Activated CD8-positive, alpha-beta memory T cell treated with anti-CD3 and anti-CD28 coated beads, Interleukin-2, amount 50 U/mL, for 24 hours (primary cell): Measurements from ENCODE around the gene TRAF3IP1.
"Not testable (repeated sequence)": the region's sequence is repeated elsewhere in the genome, so short reads cannot be mapped to it uniquely, and the experiment has no call there.

ENCODE experiments used
- DNase-seq: peaks from one replicate; pipeline ENCODE4 v3.0.0-alpha.2; 2020; ENCODE audit errors: extremely low read depth

The TRAF3IP1 gene

DNA sequence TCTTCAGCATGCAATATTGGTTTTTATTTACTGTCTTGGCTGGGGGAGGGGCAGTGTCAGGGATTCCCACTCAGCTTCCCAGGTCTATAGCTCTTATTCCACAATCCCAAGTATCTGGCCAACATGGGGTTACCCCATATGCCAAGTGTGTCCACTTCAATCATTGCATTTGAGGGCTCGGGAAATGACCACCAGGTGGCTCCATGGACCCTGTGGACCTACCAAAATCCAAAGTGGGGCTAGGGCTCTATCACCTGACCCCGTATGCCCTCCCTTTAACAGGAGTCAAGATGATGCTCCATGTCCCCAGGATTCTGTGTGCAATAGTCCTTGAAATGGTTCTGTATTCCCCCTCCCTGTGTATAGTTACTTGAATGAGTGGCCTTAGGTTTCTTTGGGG, 12.1 kb upstream of the TRAF3IP1 start:
- DNase-seq, result no peak

DNA sequence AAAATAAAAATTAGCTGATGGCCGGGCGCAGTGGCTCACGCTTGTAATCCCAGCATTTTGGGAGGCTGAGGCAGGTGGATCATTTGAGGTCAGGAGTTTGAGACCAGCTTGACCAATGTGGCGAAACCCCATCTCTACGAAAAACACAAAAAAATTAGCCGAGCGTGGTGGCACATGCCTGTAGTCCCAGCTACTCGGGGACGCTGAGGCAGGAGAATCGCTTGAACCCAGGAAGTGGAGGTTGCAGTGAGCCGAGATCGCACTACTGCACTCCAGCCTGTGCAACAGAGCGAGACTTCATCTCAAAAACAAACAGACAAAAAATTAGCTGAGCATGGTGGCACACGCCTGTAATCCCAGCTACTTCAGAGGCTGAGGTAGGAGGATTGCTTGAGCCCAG, 9.6 kb upstream of the TRAF3IP1 start:
- not testable (repeated sequence) for DNase-seq

DNA sequence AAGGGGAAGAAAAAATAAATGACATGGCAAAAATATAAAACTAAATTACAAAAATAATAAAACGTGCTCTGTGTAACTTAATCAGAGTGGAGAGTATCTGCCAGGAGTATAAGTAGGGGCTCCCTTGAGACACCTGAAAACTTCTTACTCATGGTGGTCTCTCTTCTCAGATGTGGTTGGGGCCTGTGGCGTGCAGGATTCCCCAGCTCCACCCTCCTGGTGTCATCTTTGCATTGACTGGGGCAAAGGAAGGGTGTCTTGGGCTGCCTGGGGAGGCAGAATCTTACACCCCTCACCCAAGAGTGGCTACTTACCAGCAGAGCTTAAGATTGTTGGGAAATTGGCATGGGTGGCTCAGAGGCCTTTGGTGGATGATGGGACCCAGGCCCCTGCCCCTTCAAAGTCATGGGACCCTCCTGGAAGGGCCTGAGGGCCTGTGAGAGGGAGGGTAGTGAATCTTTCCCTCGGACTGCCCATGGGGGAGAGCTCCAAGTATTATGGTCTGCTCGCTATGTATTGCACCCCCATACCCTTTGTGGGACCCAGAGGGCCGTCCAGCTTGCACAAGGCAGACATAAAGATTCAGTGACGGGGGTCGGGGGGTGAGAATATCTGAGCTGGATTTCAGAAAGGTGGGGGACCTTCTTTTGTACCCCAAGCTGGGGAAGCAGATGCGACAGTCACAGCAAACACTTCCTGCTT, 6.9 kb upstream of the TRAF3IP1 start:
- DNase-seq, result no peak

DNA sequence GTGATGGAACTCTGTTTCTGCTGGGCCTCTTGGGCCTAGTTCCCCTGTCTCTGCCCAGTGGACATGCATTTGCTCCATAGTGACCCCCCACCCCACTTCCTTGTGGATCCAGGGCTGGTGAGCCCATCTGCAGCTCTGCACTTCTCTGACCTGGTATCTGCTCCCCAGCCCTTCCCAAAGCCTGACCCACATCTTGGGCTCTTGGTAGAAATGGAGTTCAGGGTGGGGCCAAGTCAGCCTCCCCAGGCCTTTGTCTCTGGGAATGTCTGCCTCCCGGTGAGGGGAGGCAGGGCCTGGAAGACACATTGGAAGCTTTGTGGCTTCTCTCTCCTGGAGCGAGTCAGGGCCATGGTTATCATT, 6.3 kb upstream of the TRAF3IP1 start:
- DNase-seq, result no peak

DNA sequence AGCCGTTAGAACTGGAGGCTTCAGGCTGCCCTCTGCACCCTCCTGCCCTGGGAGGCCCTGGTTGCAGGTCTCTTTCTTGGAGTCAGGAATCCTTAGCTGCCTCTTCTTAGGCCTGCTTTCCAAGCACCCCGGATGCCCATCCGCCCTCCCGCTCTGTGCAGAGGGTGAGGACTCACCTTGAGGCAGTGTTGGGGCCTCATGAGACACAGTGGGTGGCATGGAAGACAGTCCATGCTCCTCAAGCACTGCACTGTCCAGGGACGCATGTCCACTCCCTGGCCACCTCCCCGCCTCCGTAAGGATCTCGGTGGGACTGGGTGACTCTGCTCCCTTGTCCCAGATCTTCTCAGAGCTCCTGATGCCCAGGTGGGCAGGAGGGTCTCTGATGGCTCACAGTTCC, 5.7 kb upstream of the TRAF3IP1 start:
- DNase-seq, result no peak

DNA sequence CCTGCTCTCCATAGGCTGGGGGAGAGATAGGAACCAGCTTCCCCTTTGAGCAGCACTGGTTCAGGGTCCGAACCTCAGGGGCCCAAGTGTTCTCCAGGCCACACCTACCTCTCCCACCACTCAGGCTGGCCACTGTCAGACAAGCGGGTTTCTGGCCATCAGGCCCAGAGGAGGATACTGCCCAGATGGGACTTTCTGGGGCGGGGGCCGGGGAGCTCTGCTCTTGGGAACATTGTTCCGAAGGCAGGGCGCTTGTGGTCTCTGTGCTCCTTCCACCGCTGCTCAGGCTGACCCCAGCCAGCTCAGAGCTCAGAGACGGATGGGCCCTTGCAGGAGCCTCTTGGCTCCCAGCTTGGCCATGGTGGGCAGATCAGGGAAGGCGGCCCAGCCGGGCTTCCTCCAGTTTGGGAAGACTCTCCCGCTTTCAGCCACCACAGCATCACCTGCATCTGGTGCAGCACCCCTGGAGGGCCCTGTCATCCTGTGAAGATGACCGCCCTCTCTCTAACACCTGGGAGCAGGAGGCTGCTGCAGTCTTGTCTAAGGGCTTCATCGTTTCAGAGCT, 5.2 kb upstream of the TRAF3IP1 start:
- no peak for DNase-seq

DNA sequence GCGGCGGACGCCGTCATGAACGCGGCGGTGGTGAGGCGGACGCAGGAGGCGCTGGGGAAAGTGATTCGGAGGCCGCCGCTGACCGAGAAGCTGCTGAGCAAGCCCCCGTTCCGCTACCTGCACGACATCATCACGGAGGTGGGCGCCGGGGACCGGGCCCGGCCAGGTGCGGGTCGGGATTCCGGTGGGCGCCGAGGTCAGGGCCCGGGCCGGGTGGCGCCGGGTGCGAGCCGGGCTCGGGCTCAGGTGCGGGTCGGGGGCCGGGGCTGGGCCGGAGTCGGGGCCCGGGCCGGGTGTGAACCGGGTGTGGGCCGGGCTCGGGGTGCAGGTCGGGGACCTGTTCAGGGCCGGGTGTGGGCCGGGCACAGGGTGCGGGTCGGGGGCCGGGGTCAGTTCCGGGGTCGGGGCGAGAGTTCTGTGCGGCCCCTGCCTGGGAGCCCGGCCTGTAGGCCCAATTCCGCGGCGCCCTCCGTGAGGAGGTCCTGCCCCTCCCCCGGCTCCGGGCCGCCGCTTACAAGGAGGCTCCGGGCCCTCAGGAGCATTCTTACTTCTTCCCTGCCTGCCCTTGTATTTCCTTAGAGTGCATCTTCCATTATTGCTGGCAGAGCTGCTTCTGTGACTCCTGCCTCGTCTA, 447 bp downstream of the TRAF3IP1 start:
- no peak for DNase-seq

DNA sequence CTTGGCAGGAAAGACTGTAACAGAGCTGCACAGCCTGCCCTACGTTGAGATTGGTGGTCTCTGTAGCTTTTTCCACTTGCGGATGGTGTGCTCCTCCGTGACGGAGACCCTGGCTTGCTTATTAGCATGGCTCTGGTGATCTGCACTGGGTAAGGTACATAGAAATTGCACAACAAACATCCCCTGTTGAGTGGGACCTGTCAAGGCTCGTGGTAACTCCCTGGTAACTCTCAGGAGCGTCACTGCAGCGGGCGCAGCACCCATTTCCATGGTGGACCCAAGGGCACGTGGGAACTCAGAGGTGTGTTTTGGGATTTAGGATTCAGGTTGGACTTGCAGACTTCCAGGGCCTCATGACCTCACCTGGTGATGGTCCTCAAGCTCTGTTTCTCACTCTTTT, 1.1 kb downstream of the TRAF3IP1 start:
- DNase-seq, result no peak

DNA sequence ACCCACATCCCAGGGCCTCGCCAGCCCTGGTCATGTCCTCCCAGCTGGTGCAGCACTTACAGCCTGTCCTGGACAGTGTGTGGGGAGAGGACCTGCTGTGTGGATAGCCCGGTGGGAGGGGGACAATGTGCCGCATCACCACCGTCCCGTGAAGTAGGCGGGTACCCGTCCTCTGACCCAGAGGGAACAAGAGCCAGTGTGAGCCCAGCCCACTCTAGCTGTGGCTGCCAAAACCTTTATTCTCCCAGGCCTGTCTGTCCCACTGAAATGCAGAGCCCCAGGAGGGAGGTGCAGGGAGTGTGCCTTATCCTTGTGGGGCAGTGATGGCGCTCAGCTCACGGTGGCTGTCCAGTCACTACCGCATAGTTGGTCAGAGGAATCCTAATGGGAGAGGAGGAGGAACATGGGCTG, 1.7 kb downstream of the TRAF3IP1 start:
- DNase-seq, result no peak

DNA sequence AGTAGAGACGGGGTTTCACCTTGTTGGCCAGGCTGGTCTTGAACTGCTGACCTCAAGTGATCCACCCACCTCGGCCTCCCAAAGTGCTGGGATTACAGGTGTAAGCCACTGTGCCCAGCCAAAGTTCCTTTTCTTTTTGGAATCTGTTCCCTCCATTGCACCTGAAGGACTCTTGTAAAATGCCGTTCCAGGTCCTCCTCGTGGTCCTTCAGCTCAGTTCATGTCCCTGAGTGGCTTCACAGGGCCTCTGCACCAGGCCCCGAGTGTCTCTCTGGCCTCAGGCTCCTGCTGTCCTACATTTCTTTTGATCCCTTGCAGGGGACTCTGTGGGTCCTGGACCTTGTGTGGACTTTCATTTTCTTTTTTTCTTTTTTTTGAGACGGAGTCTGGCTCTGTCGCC, 3.9 kb downstream of the TRAF3IP1 start:
- not testable (repeated sequence) for DNase-seq

DNA sequence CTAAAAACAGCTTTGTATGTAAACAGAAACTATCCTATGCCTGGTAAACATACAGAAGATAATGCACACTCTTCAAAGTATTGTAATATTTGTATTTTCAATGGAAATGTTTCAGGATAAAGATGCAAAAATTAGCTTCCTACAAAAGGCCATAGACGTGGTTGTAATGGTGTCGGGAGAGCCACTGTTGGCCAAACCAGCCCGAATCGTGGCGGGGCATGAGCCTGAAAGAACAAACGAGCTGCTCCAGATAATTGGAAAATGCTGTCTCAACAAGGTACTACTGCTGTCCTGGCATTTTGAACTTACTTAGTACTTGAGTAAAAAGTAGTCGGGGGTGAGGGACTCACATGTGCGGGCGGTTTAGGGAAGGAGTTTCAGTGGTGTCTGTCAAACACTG, 5.4 kb downstream of the TRAF3IP1 start:
- no peak for DNase-seq

DNA sequence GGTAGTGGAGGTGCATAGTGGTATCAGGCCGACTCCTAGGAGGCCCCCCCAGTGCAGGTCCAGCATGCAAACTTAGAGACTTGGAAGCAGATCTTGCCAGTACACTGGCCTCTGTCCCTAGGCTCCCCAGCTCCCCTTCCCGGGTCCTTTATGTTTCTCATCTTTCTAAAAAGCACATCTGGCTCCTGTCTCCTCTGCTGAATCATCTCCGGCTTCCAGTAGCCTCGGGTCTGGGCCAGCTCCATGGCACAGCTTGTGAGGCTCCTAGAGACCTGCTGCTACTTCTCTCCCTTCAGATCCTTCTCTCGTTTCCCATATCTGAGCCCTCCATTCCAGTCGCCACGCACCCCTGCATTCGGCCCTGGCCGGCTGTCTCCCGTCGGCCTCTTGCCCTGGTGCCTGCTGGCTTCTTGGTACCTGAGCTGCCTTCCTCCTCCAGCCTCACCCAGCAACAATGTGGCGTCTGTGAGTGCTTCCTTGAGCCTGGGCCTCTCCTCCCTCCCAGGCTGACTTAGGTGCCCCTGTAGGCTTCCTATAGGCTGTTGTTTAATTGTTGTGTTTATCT, 6.6 kb downstream of the TRAF3IP1 start:
- DNase-seq, result no peak

DNA sequence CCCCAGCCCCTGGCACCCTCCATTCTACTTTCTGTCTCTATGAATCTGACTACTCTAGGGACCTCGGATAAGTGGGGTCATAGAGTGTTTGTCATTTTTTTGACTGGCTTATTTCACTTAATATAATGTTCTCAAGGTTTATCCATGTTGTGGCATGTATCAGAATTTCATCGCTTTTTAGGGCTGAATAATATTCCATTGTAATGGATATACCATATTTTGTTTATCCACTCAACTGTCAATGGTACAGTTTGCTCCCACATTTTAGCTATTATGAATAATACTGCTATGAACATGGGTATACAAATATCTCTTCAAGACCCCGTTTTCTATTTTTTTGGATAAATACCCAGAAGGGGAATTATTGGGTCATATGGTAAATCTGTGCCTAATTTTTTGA, 7.4 kb downstream of the TRAF3IP1 start:
- DNase-seq, result no peak

DNA sequence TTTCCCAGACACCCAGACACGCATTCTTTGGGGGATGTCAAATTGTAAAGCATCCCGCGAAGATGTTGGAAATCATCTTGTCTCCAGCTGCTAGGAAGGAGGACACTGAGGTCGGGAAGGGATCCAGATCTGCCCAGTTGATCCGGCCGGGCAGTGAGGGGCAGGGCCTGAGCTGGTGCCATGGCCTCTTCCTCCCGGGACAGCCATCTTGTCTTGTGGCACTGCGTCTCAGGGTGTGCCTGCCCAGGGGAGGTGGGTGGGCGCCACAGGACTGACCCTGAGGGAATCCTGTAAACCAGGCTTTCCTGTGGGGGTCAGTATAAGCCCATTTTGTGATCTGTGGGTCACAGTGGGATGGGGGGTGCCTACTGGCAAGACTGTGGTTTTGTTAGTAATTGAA, 10.1 kb downstream of the TRAF3IP1 start:
- DNase-seq, result no peak

DNA sequence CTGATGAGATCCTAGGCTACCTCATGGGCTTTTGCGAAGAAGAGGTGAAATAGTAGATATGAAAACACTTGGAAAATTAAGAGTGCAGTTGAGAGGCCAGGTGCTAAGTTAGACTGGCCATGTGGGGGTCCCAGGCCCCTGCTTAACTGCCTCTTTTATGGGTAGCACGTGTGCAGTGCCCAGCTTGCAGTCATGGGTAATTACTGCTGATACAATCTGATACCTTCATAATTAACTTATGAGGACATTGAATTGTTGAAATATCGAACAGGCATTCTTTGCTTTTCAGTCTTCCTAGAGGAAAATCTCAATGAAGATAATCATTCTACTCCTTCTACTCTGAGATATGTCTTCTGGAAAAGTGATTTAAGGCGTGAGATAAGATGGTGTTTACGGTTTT, 11.6 kb downstream of the TRAF3IP1 start:
- no peak for DNase-seq

DNA sequence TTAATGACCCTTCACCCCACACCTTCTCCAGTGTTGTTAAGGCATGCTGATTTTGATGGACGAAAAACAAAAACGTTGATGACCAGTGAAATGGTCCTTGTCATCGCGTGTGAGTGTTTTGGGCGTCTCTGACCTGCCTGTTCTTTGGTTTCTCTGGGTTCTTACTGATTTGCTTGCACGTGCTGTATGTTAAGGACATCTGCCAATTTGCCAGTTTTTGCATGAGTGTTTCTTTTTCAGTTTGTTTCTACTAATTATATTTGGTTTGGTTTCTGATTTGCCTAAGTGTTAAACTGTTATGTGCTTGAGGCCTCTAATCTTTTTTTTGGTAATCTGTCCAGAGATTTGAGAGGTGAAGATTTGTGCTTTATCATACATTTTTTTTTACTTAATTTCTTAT, 14.6 kb downstream of the TRAF3IP1 start:
- no peak for DNase-seq

DNA sequence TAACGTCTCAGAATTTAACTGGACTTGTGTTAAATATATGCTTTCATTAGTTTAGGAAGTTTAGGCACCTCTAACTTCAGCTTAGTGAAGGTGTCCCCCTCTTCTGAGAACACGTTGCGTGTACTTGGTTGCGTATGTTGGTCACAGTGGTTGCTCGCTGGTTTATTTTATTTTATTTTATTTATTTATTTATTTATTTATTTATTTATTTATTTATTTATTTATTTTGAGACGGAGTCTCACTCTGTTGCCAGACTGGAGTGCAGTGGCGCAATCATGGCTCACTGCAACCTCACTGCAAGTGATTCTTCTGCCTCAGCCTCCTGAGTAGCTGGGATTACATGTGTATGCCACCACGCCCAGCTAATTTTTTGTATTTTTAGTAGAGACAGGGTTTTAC, 15.3 kb downstream of the TRAF3IP1 start:
- DNase-seq, result not testable (repeated sequence)

DNA sequence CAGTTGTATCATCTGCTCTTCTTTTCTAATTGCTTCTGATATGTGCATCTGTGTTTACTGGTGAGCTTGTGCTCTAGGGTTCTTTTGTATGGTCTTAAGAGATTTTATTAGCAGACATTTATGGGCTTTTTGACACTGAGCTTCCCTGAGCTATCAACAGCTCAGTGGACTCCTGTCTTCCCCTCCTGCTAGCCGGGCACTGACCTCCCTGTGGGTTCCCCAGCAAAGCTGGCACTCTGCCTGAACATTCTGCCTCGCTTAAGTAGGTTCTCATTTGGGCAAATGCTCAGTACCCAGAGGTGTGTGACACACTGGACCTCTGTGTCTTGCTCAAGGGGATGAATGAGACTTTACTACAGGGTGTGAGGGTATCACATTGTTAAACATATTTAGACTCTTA, 15.8 kb downstream of the TRAF3IP1 start:
- no peak for DNase-seq

DNA sequence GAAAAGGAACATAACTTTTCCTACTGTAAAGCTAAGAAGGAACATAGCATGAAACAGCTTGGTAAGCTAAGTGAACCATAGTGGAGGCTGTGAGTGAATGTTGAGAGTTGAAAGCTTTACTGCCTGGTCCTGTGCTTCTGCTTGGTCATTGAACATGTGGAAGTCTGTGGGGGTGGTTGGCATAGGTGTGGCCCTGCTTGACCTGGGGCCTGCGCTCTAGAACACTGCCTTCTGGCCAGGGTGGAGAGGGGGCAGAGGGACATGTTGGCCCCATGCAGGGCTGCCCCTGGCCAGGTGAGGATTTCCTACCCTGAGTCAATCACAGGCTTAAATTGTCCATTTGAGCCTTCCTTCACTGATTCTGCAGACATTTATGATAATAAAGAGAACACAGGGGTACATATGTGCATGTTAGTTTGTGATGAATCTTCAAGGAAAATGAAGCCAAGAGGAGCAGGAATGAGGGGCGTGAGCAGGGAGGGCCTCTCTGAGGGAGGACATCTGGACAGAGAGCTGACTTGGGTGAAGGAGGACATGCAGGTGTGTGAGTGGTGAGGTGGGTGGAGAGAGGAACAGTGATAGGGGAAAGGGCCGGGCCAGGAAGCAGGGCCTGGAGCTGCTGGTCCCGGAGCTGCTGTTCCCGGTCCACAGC, 16.6 kb downstream of the TRAF3IP1 start:
- no peak for DNase-seq

DNA sequence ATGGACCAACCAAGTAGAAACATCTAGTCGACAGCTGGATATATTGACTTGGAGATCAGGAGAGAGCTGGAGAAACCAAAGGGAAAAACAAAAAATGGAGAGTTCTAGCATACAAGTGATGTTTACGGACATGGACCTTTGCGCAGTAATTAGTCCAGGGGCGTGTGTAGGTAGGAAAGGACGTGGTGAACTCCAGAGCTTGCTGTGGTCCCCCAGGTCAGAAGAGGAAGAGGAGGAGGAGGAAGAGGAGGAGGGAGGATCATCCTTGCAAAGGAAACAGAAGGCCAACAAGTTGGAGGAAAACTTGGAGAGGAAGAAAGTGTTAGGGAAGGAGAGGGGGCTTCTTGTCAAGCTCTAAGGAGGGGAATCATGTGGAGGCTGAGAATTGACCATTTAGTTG, 17.5 kb downstream of the TRAF3IP1 start:
- DNase-seq, result no peak

DNA sequence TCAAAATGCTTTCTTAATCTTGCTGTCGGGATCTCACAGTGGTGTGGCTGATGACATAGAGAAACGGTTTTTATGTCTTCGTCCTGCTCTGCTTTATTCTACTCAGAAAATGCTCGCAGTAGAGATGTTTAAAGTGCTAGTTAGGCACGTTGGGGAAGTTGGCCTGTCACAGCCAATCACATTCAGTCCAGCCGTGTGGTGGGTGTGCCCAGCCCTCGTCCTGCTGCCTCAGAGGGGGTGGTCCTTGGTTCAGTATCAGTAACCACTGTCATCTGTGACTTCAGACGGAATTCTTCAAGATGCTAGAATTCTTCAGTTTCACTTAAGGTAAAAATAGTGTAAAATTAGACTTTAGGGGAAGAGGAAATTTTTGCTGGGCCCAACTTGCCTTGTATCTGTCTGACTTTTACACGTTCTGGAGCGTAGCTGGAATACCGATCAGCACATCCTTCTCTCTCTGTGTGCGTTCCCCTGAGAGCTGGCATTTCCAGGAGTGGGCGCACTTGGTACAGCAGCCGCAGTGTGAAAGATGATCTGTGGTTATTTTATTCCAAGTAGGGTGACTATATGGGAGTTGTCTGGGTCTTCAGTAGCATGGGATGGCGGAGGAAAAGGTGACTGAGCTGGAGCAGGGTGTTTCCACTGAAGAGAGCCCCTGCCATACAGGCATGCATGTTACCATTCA, 18.5 kb downstream of the TRAF3IP1 start:
- DNase-seq, result no peak

DNA sequence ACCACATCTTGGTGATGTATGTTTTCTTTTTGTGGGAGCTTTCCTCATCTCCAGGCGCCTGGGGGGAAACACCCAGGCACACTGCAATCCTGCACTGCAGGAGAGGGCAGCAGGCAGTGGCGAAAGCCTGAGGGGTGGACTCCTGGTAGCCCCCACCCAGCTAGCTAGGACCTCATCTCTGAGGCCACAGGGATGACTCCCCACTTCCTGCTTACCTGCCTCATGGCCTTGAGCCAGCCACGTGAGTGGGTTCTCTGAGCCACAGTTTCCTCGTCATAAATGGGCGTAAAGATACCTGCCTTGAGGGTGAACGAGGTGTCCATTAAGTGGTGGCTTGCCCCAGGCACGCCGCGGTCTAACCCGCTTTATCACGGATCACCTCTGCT, 19.1 kb downstream of the TRAF3IP1 start:
- no peak for DNase-seq
